Measurements from ENCODE around the gene CTSZ. TPM values are rescaled to one million over a fixed set of nuclear protein-coding genes. Genes with fewer than 3 reads are reported as not detected.

The CTSZ gene
- total and polyA plus RNA-seq, 2 of the 8 experiments (the other 6 are each of a cell fraction or from before 2014, with no cell fraction given) = 32.8 to 34.0 TPM

GRCh38 chr20:59001449-59002171 is 5.4 kb downstream of the CTSZ start:
- no peaks in the 10 kb centered on the region; the same call in 1 of the 2 replicates for H3K23me2 ChIP-seq (ENCODE audit: low read depth, low read length)
- WGBS, 2 experiments (ENCODE audit: extremely low coverage in 1 of 2, insufficient coverage in 1 of 2, insufficient read length in 1 of 2, insufficient replicate concordance in 2 of 2, low coverage in 1 of 2, low lambda C conversion rate in 2 of 2, missing lambda C conversion rate in 1 of 2) = 93% methylated on average over 25 of the region's 27 CpGs; no CpG with 5 or more reads in 1 of the 2 experiments
- H4K5ac ChIP-seq (ENCODE audit: insufficient read length, low read depth, low read length) = no peak overlapping the region
- no peak for FAIRE-seq
- DNase-seq (ENCODE audit: low read depth in 1 of 2, low spot score in 2 of 2) = no peak
- H2BK120ac ChIP-seq (replicated peaks; ENCODE audit: low read depth, low read length) = no peak overlapping the region
- no peak overlapping the region for H3K4me2 ChIP-seq (ENCODE audit: insufficient read depth in 1 of 2, low read depth in 2 of 2, low read length in 2 of 2)
- peaks cover 0 to 6% of the 10 kb centered on the region in 2 experiments for H4K20me1 ChIP-seq (replicated peaks in 1 of 2; ENCODE audit: control insufficient read depth in 1 of 2, insufficient read depth in 2 of 2, low read length in 2 of 2)
- no peak overlapping the region for H3K23ac ChIP-seq (ENCODE audit: insufficient read length)
- ChIA-PET CTCF (ENCODE audit: partially characterized antibody) (interaction anchor here (0.6 to 1.0 kb wide), 2 partner anchors 9 to 221 kb away, joined by 3 to 5 read pairs; no protein-coding TSS in a partner anchor), POLR2A (ENCODE audit: partially characterized antibody) (interaction anchor here (2.0 kb wide), 1 partner anchor 9 kb away, joined by 6 read pairs; no protein-coding TSS in a partner anchor)
- H3K27me3 ChIP-seq (replicated peaks in 1 of 4; ENCODE audit: control insufficient read depth in 3 of 4, extremely low read depth in 1 of 4, insufficient read depth in 3 of 4, low read length in 3 of 4) = peaks cover 0 to 2% (median under 1%) of the 10 kb centered on the region in 4 experiments; a peak in 1 of 7 replicates
- no peaks in the 10 kb centered on the region for H3K9me3 ChIP-seq (ENCODE audit: insufficient read depth in 2 of 2, low read depth in 1 of 2, low read length in 1 of 2)
- peaks cover 0 to 4% (median 3%) of the 10 kb centered on the region in 4 experiments; a peak in 2 of 7 replicates for H3K4me1 ChIP-seq (replicated peaks in 1 of 4; ENCODE audit: control insufficient read depth in 3 of 4, insufficient read depth in 4 of 4, low read length in 3 of 4)
- no peak overlapping the region for H3K56ac ChIP-seq (replicated peaks; ENCODE audit: insufficient read length, low read depth, low read length)
- H3K79me1 ChIP-seq (ENCODE audit: low read depth, low read length) = no peaks in the 10 kb centered on the region
- no peak overlapping the region for H3K27ac ChIP-seq (ENCODE audit: low read depth, low read length)
- no peaks in the 10 kb centered on the region for H3K79me2 ChIP-seq (ENCODE audit: control insufficient read depth in 1 of 2, insufficient read depth in 2 of 2, low read length in 2 of 2)
- no peak overlapping the region for H4K8ac ChIP-seq (ENCODE audit: extremely low read depth, insufficient read depth, low read length)
- no peak overlapping the region for H3K4me3 ChIP-seq (ENCODE audit: extremely low read depth in 1 of 4, insufficient read depth in 2 of 4, low read depth in 3 of 4, low read length in 4 of 4)
- H2AK5ac ChIP-seq (ENCODE audit: low read depth, low read length) = no peak overlapping the region
- H2AFZ ChIP-seq (ENCODE audit: low read length) = no peak overlapping the region
- no peak overlapping the region for H3K4ac ChIP-seq (replicated peaks; ENCODE audit: insufficient read length, low read depth, low read length)
- H3K36me3 ChIP-seq (ENCODE audit: control insufficient read depth in 2 of 4, insufficient read depth in 4 of 4, low read length in 3 of 4) = peaks cover 0 to 1% (median 0%) of the 10 kb centered on the region in 4 experiments; a peak in 3 of 8 replicates
- H2BK20ac ChIP-seq (ENCODE audit: low read length) = no peak overlapping the region
- H4K91ac ChIP-seq (replicated peaks; ENCODE audit: insufficient read length, low read length) = no peak overlapping the region
- no peak overlapping the region for H3K9ac ChIP-seq (replicated peaks in 1 of 4; ENCODE audit: extremely low read depth in 1 of 4, low read depth in 3 of 4, low read length in 3 of 4)
- 0 out of 2 replicates have a peak overlapping the region, but pooled peaks have one; percentile 23 for H2BK5ac ChIP-seq (ENCODE audit: low read depth, low read length)
- H2BK15ac ChIP-seq (ENCODE audit: low read length) = no peak overlapping the region
- no peak overlapping the region for H2BK12ac ChIP-seq (ENCODE audit: low read depth, low read length)
- H3K14ac ChIP-seq (ENCODE audit: insufficient read length) = no peak overlapping the region
- H3K18ac ChIP-seq (ENCODE audit: extremely low read depth, low read length) = no peak overlapping the region
- no peak for TF ChIP-seq PHF8 (conservative IDR thresholded peaks at IDR 0.05; ENCODE audit: low read depth, low read length)
- TF ChIP-seq RNF2 (IDR thresholded peaks at IDR 0.05; ENCODE audit: borderline replicate concordance, low read depth, low read length, missing control alignments, poor library complexity, severe bottlenecking) = no peak
- no peak for TF ChIP-seq KDM4A (IDR thresholded peaks at IDR 0.05; ENCODE audit: low read depth, low read length, severe bottlenecking)
- no peak for TF ChIP-seq POLR2A (IDR thresholded peaks at IDR 0.05; ENCODE audit: control extremely low read depth in 1 of 2, low read depth in 2 of 2, low read length in 2 of 2)
- no peak for TF ChIP-seq CREB1 (IDR thresholded peaks at IDR 0.05)
- no peak for TF ChIP-seq GTF2F1 (IDR thresholded peaks at IDR 0.05; ENCODE audit: borderline replicate concordance, low read depth, low read length)
- TF ChIP-seq ZNF274 (IDR thresholded peaks at IDR 0.05; ENCODE audit: borderline replicate concordance, extremely low read depth, low read length) = no peak
- no peak for TF ChIP-seq SUZ12 (IDR thresholded peaks at IDR 0.05; ENCODE audit: low read length)
- TF ChIP-seq ASH2L (IDR thresholded peaks at IDR 0.05; ENCODE audit: low read length) = no peak
- TF ChIP-seq RAD21 (IDR thresholded peaks at IDR 0.05 in 1 of 2, conservative IDR thresholded peaks at IDR 0.05 in 1 of 2; ENCODE audit: low read depth in 2 of 2, low read length in 2 of 2) = no peak
- TF ChIP-seq JUN (IDR thresholded peaks at IDR 0.05; ENCODE audit: low read depth, low read length) = no peak
- TF ChIP-seq CTBP2 (IDR thresholded peaks at IDR 0.05; ENCODE audit: borderline replicate concordance, insufficient read depth, insufficient read length, low read length) = no peak

Data from H1 (cell line).